Stimulated activated CD8-positive, alpha-beta memory T cell treated with anti-CD3 and anti-CD28 coated beads, Interleukin-12 subunit alpha, Interleukin-12 subunit beta, amount 100 ng/mL, for 4 hours (primary cell): ENCODE results near the gene TMEFF2.
"Not testable (repeated sequence)": the region's sequence is repeated elsewhere in the genome, so short reads cannot be mapped to it uniquely, and the experiment has no call there.

Experiments
- DNase-seq: peaks from one replicate; pipeline ENCODE4 v3.0.0-alpha.2; 2020; ENCODE audit warnings: low read depth

The TMEFF2 gene

GRCh38 chr2:191929288-191929687 is 265.4 kb downstream of the TMEFF2 start:
- no peak for DNase-seq

- no peak for DNase-seq
These were observed 266.7 kb downstream of the TMEFF2 start for GRCh38 chr2:191927991-191928390.

GRCh38 chr2:191927319-191927867 is 267.3 kb downstream of the TMEFF2 start:
- no peak for DNase-seq

- no peak for DNase-seq
These were observed 268.1 kb downstream of the TMEFF2 start for GRCh38 chr2:191926671-191927070.

- no peak for DNase-seq
These were observed 271.1 kb downstream of the TMEFF2 start for GRCh38 chr2:191923652-191923997.

GRCh38 chr2:191922736-191923651 is 271.7 kb downstream of the TMEFF2 start:
- DNase-seq: no peak

- not testable (repeated sequence) for DNase-seq
These were observed 273.1 kb downstream of the TMEFF2 start for GRCh38 chr2:191921650-191922049.

GRCh38 chr2:191920502-191920901 is 274.2 kb downstream of the TMEFF2 start:
- DNase-seq: no peak

- no peak for DNase-seq
These were observed 276.6 kb downstream of the TMEFF2 start for GRCh38 chr2:191917967-191918651.

- DNase-seq: no peak
These were observed 277.3 kb downstream of the TMEFF2 start for GRCh38 chr2:191917430-191917881.

- DNase-seq: no peak
These were observed 277.9 kb downstream of the TMEFF2 start for GRCh38 chr2:191916826-191917225.

- DNase-seq: no peak
These were observed 279.0 kb downstream of the TMEFF2 start for GRCh38 chr2:191915750-191916149.

GRCh38 chr2:191913796-191914195 is 280.9 kb downstream of the TMEFF2 start:
- no peak for DNase-seq

GRCh38 chr2:191912764-191913163 is 282.0 kb downstream of the TMEFF2 start:
- no peak for DNase-seq

- DNase-seq: no peak
These were observed 284.2 kb downstream of the TMEFF2 start for GRCh38 chr2:191910518-191910917.

- no peak for DNase-seq
These were observed 285.9 kb downstream of the TMEFF2 start for GRCh38 chr2:191908874-191909273.

GRCh38 chr2:191907545-191907944 is 287.2 kb downstream of the TMEFF2 start:
- DNase-seq: no peak

GRCh38 chr2:191907091-191907490 is 287.6 kb downstream of the TMEFF2 start:
- no peak for DNase-seq

- DNase-seq: no peak
These were observed 289.4 kb downstream of the TMEFF2 start for GRCh38 chr2:191905336-191905735.

GRCh38 chr2:191901031-191901430 is 293.7 kb downstream of the TMEFF2 start:
- no peak for DNase-seq

GRCh38 chr2:191899410-191899809 is 295.3 kb downstream of the TMEFF2 start:
- no peak for DNase-seq
